DOHH2 (cell line): ENCODE data around the gene PMM2.

Experiments used
- CTCF ChIP-seq: fragments of 200-600 bp; sonication (generic); IDR thresholded peaks from one replicate; pipeline ENCODE4 v1.5.1; 2014; ENCODE audit warnings: antibody characterized with exemption, mild to moderate bottlenecking, low read depth, low read length; ENCODE audit not compliant: poor library complexity, severe bottlenecking
- EZH2phosphoT487 ChIP-seq: fragments of 200-600 bp; sonication (generic); IDR thresholded peaks from 2 replicates; pipeline ENCODE4 v1.6.1; 2017; ENCODE audit warnings: borderline replicate concordance, mild to moderate bottlenecking, antibody characterized with exemption, low read length, moderate library complexity, mixed read lengths

DNA sequence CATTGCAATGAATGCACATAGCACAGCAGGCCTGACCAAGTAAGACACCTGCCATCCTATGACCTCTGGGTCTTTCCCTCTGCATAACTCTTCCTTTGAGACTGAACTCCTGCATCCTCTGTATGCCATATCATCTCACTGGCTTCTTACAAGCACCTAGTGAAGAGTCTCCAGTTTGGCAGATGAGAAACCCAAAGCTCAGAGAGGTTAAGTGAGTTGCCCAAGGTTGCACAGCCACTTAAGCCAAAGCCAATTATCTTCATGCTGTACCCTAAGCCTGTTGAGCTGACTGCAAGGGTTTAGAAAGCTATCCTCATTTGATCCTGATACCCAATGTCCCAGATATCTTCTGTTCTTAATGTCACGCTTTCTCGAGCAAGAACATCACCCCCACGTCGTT, 35.4 kb upstream of the PMM2 start:
- no peak for TF ChIP-seq CTCF
- no peak for TF ChIP-seq EZH2phosphoT487
